Neural cell (in vitro differentiated cells): Measurements from ENCODE around the gene TRAPPC14.

Experiments
- MXI1 ChIP-seq: fragments of 450-650 bp; conservative IDR thresholded peaks from 2 replicates; pipeline ENCODE4 v1.6.1; 2014; ENCODE audit warnings: antibody characterized with exemption, mild to moderate bottlenecking; ENCODE audit not compliant: poor library complexity, severe bottlenecking
- RAD21 ChIP-seq: fragments of 450-650 bp; conservative IDR thresholded peaks from 2 replicates; pipeline ENCODE4 v1.6.1; 2014; ENCODE audit warnings: antibody characterized with exemption, mild to moderate bottlenecking, moderate library complexity
- TF ChIP-seq, protein P1 (sequence below): fragments of 450-650 bp; IDR thresholded peaks from 2 replicates; pipeline ENCODE4 v1.5.1; 2014; ENCODE audit warnings: antibody characterized with exemption, mild to moderate bottlenecking, moderate library complexity; ENCODE audit not compliant: poor library complexity, severe bottlenecking

DNA sequence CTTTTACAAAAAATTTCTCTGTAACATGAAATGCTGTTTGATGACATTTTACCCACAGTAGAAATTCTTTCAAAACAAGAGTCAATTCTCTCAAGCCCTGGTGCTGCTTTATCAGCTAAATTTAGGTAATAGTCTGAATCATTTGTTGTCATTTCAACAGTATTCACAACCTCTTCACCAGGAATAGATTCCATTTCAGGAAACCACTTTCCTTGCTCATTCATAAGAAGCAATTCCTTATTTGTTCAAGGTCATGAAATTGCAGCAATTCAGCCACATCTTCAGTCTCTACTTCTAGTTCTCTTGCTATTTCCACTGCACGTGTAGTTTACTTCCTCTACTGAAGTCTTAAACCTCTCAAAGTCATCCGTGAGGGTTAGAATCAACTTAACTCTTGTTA lies 33.3 kb upstream of the TRAPPC14 start:
- TF ChIP-seq, protein P1, sequence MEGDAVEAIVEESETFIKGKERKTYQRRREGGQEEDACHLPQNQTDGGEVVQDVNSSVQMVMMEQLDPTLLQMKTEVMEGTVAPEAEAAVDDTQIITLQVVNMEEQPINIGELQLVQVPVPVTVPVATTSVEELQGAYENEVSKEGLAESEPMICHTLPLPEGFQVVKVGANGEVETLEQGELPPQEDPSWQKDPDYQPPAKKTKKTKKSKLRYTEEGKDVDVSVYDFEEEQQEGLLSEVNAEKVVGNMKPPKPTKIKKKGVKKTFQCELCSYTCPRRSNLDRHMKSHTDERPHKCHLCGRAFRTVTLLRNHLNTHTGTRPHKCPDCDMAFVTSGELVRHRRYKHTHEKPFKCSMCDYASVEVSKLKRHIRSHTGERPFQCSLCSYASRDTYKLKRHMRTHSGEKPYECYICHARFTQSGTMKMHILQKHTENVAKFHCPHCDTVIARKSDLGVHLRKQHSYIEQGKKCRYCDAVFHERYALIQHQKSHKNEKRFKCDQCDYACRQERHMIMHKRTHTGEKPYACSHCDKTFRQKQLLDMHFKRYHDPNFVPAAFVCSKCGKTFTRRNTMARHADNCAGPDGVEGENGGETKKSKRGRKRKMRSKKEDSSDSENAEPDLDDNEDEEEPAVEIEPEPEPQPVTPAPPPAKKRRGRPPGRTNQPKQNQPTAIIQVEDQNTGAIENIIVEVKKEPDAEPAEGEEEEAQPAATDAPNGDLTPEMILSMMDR = no peak
- TF ChIP-seq MXI1 (no peak), RAD21 (no peak)
